Left ventricle myocardium inferior (tissue), 1 donor: ENCODE results near the gene SPDEF. TPM values are rescaled to one million over a fixed set of nuclear protein-coding genes. Genes with fewer than 3 reads are reported as not detected.
A peak's percentile ranks its signal among the peaks of the same experiment; 100 is the strongest.

Experiments
- DNase-seq: peaks from one replicate; pipeline ENCODE4 v3.0.0-alpha.2; 2020
- H3K27ac ChIP-seq: fragments of 200-600 bp; replicated peaks from 2 replicates; pipeline ENCODE4 v1.8.0; 2021
- H3K27me3 ChIP-seq: fragments of 200-600 bp; 2 replicates; pipeline ENCODE4 v1.8.0; 2021; ENCODE audit warnings: low read depth
- H3K36me3 ChIP-seq: fragments of 200-600 bp; 2 replicates; pipeline ENCODE4 v1.8.0; 2021
- H3K4me1 ChIP-seq: fragments of 200-600 bp; 2 replicates; pipeline ENCODE4 v1.8.0; 2021
- H3K4me3 ChIP-seq: fragments of 200-600 bp; 2 replicates; pipeline ENCODE4 v1.8.0; 2021; ENCODE audit warnings: mild to moderate bottlenecking, moderate library complexity
- H3K9me3 ChIP-seq: fragments of 200-600 bp; replicated peaks from 2 replicates; pipeline ENCODE4 v1.8.0; 2021
- CTCF ChIP-seq: fragments of 200-600 bp; IDR thresholded peaks from 2 replicates; pipeline ENCODE4 v1.8.0; 2021; ENCODE audit warnings: antibody characterized with exemption, mild to moderate bottlenecking, borderline replicate concordance
- intact Hi-C: fragments of 100-400 bp; cut with micrococcal nuclease; formaldehyde crosslinking; loops from one replicate; pipeline ENCODE4 v1.11.0; 2022
- total RNA-seq: library from RNA; stranded (reverse); fragmentation: NEBNext Ultra II Directional; extraction: Animal tissue kit (Norgen Biotek cat#: 25700); gene quantifications from one replicate; pipeline ENCODE4 v1.2.1, GENCODE V29; 2021
- donor health status: DM: no; HTN: yes; CAD: no; lungs with severe emphysema.

SPDEF gene
- total RNA-seq, 1 donor from 2014 or later, result 0.11 TPM

GRCh38 chr6:34547701-34548644, 8.2 kb downstream of the SPDEF start:
- peaks cover 22% of the 10 kb centered on the region for H3K4me1 ChIP-seq
- H3K9me3 ChIP-seq, result no peaks in the 10 kb centered on the region
- no peaks in the 10 kb centered on the region for H3K27me3 ChIP-seq
- intact Hi-C loops, result no loop called here
- H3K27ac ChIP-seq, result no peak overlapping the region
- no peak for TF ChIP-seq CTCF
- no peaks in the 10 kb centered on the region for H3K36me3 ChIP-seq
- no peak for DNase-seq
- H3K4me3 ChIP-seq, result no peak overlapping the region

- Histone ChIP-seq H3K4me3 (no peak overlapping the region), H3K36me3 (no peaks in the 10 kb centered on the region), H3K9me3 (no peaks in the 10 kb centered on the region), H3K27me3 (no peaks in the 10 kb centered on the region), H3K27ac (peak overlapping the region; percentile 58), H3K4me1 (peaks cover 22% of the 10 kb centered on the region)
- DNase-seq, result peak; percentile 54
- no peak for TF ChIP-seq CTCF
- intact Hi-C loops, result no loop called here
Measured at GRCh38 chr6:34546551-34547321, 9.4 kb downstream of the SPDEF start.

GRCh38 chr6:34544776-34545471, 11.2 kb downstream of the SPDEF start:
- TF ChIP-seq CTCF, result no peak
- DNase-seq, result no peak
- no peaks in the 10 kb centered on the region for H3K27me3 ChIP-seq
- no peak overlapping the region for H3K4me3 ChIP-seq
- H3K9me3 ChIP-seq, result no peaks in the 10 kb centered on the region
- intact Hi-C loops, result no loop called here
- H3K4me1 ChIP-seq, result peaks cover 22% of the 10 kb centered on the region
- no peaks in the 10 kb centered on the region for H3K36me3 ChIP-seq
- no peak overlapping the region for H3K27ac ChIP-seq

GRCh38 chr6:34544052-34544604, 12.0 kb downstream of the SPDEF start:
- H3K27ac ChIP-seq, result no peak overlapping the region
- no peak for DNase-seq
- H3K36me3 ChIP-seq, result no peaks in the 10 kb centered on the region
- peaks cover 22% of the 10 kb centered on the region for H3K4me1 ChIP-seq
- intact Hi-C loops, result no loop called here
- no peak overlapping the region for H3K4me3 ChIP-seq
- no peaks in the 10 kb centered on the region for H3K9me3 ChIP-seq
- no peaks in the 10 kb centered on the region for H3K27me3 ChIP-seq
- TF ChIP-seq CTCF, result no peak

- Histone ChIP-seq H3K27ac (no peak overlapping the region), H3K27me3 (no peaks in the 10 kb centered on the region), H3K36me3 (no peaks in the 10 kb centered on the region), H3K9me3 (no peaks in the 10 kb centered on the region), H3K4me3 (no peak overlapping the region), H3K4me1 (peaks cover 22% of the 10 kb centered on the region)
- intact Hi-C loops, result no loop called here
- no peak for TF ChIP-seq CTCF
- DNase-seq, result no peak
Measured at GRCh38 chr6:34543421-34543820, 12.7 kb downstream of the SPDEF start.
